MM.1S (cell line): ENCODE data around the gene TFAP2A.

Experiments used
- DNase-seq: peaks from one replicate; pipeline ENCODE4 v3.0.0-alpha.2; 2015
- H2AFZ ChIP-seq: fragments of 300-600 bp; sonication (generic); 2 replicates; pipeline ENCODE4 v1.6.0; 2016; ENCODE audit warnings: antibody characterized with exemption, low read length
- H3F3A ChIP-seq: fragments of 300-600 bp; sonication (generic); 2 replicates; pipeline ENCODE4 v1.6.1; 2016; ENCODE audit warnings: mild to moderate bottlenecking, antibody characterized with exemption, low read length, moderate library complexity, mixed read lengths; ENCODE audit not compliant: insufficient read depth
- H3K27ac ChIP-seq: fragments of 300-600 bp; sonication (generic); 2 replicates; pipeline ENCODE4 v1.5.1; 2016; ENCODE audit warnings: mild to moderate bottlenecking, low read length
- H3K27me3 ChIP-seq: fragments of 300-600 bp; sonication (generic); replicated peaks from 2 replicates; pipeline ENCODE4 v1.6.0; 2016; ENCODE audit warnings: low read length; ENCODE audit not compliant: insufficient read depth
- H3K36me3 ChIP-seq: fragments of 300-600 bp; sonication (generic); replicated peaks from 2 replicates; pipeline ENCODE4 v1.6.1; 2016; ENCODE audit warnings: mild to moderate bottlenecking, low read length, mixed read lengths; ENCODE audit not compliant: insufficient read depth
- H3K4me1 ChIP-seq: fragments of 300-600 bp; sonication (generic); 2 replicates; pipeline ENCODE4 v1.6.1; 2016; ENCODE audit warnings: low read length, mixed read lengths
- H3K4me2 ChIP-seq: fragments of 300-600 bp; sonication (generic); 2 replicates; pipeline ENCODE4 v1.6.0; 2016; ENCODE audit warnings: low read depth, low read length
- H3K4me3 ChIP-seq: fragments of 300-600 bp; sonication (generic); 2 replicates; pipeline ENCODE4 v1.5.1; 2016; ENCODE audit warnings: low read length, mixed read lengths
- H3K79me2 ChIP-seq: fragments of 300-600 bp; sonication (generic); 2 replicates; pipeline ENCODE4 v1.6.1; 2016; ENCODE audit warnings: mixed run types, low read length, mixed read lengths
- H3K9ac ChIP-seq: fragments of 300-600 bp; sonication (generic); 2 replicates; pipeline ENCODE4 v1.6.1; 2016; ENCODE audit warnings: low read length, mixed read lengths
- H3K9me2 ChIP-seq: fragments of 300-600 bp; sonication (generic); replicated peaks from 2 replicates; pipeline ENCODE4 v1.6.1; 2016; ENCODE audit warnings: mild to moderate bottlenecking, low read length, mixed read lengths; ENCODE audit not compliant: insufficient read depth
- H3K9me3 ChIP-seq: fragments of 300-600 bp; sonication (generic); replicated peaks from 2 replicates; pipeline ENCODE4 v1.6.1; 2016; ENCODE audit warnings: mild to moderate bottlenecking, low read length, mixed read lengths; ENCODE audit not compliant: insufficient read depth
- H4K20me1 ChIP-seq: fragments of 300-600 bp; sonication (generic); 2 replicates; pipeline ENCODE4 v1.6.1; 2016; ENCODE audit warnings: mild to moderate bottlenecking, low read length, moderate library complexity, mixed read lengths; ENCODE audit not compliant: insufficient read depth
- CTCF ChIP-seq: fragments of 300-600 bp; sonication (generic); IDR thresholded peaks from 2 replicates; pipeline ENCODE4 v1.5.1; 2016; ENCODE audit warnings: antibody characterized with exemption, low read length, mixed read lengths
- EZH2 ChIP-seq: fragments of 300-600 bp; sonication (generic); optimal IDR thresholded peaks from 2 replicates; pipeline ENCODE3; 2017; ENCODE audit warnings: low read depth, mild to moderate bottlenecking, antibody characterized with exemption, low read length, mixed read lengths
- EZH2phosphoT487 ChIP-seq: fragments of 300-600 bp; sonication (generic); IDR thresholded peaks from 2 replicates; pipeline ENCODE4 v1.6.1; 2018; ENCODE audit warnings: antibody characterized with exemption, low read length

Gene TFAP2A

DNA sequence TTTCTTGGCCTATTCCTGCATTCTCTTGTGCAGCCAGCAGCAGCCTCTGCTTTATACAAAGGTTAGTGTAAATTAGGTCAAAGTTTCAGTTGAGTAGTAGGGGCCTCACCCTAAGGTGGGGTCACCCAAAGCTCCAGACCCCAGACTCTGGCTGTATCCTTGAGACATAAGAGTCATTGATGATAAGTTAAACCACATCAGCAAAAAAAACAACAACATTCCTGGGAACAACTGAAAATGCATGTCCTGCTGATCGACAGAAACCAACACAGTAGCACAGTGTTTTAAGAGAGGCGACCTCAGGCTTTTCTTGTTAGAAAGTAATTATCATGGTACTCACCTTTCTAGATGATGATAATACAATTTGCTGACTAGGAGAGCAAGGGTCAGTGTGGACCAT is 52.6 kb downstream of the TFAP2A start:
- no peak overlapping the region for H3K27ac ChIP-seq
- no peaks in the 10 kb centered on the region for H3K36me3 ChIP-seq
- H2AFZ ChIP-seq = no peak overlapping the region
- no peaks in the 10 kb centered on the region for H3K27me3 ChIP-seq
- DNase-seq = no peak
- H4K20me1 ChIP-seq = no peaks in the 10 kb centered on the region
- no peaks in the 10 kb centered on the region for H3F3A ChIP-seq
- no peaks in the 10 kb centered on the region for H3K79me2 ChIP-seq
- H3K4me3 ChIP-seq = no peak overlapping the region
- H3K9me2 ChIP-seq = no peaks in the 10 kb centered on the region
- no peaks in the 10 kb centered on the region for H3K9me3 ChIP-seq
- no peak for TF ChIP-seq EZH2
- H3K9ac ChIP-seq = no peak overlapping the region
- H3K4me2 ChIP-seq = no peak overlapping the region
- no peaks in the 10 kb centered on the region for H3K4me1 ChIP-seq

DNA sequence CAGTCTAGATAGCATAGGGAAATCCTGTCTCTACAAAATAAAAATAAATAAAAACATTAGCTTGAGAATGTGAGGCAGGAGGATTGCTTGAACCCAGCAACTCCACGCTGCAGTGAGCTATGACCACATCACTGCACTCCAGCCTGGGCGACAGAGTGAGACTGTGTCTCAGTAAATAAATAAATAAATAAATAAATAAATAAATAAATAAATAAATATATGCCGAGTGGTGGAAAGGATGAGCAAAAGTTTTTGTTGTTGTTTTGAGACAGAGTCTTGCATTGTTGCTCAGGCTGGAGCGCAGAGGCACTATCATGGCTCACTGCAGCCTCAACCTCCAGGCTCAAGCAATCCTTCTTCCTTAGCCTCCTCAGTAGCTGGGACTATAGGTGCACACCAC is 53.4 kb downstream of the TFAP2A start:
- Histone ChIP-seq H3K27me3 (no peaks in the 10 kb centered on the region), H3K9me2 (no peaks in the 10 kb centered on the region), H3K4me1 (no peaks in the 10 kb centered on the region), H3K79me2 (no peaks in the 10 kb centered on the region), H3K9ac (no peak overlapping the region), H3K9me3 (no peaks in the 10 kb centered on the region), H3K36me3 (no peaks in the 10 kb centered on the region), H2AFZ (no peak overlapping the region), H3K4me3 (no peak overlapping the region), H3F3A (no peaks in the 10 kb centered on the region), H4K20me1 (no peaks in the 10 kb centered on the region), H3K4me2 (no peak overlapping the region), H3K27ac (no peak overlapping the region)
- TF ChIP-seq CTCF (no peak), EZH2phosphoT487 (no peak), EZH2 (no peak)
- no peak for DNase-seq

GRCh38 chr6:10359581-10359980 is 55.3 kb downstream of the TFAP2A start:
- no peak overlapping the region for H3K4me3 ChIP-seq
- no peaks in the 10 kb centered on the region for H3K36me3 ChIP-seq
- no peak for TF ChIP-seq EZH2
- TF ChIP-seq EZH2phosphoT487 = no peak
- TF ChIP-seq CTCF = no peak
- no peak overlapping the region for H3K27ac ChIP-seq
- DNase-seq = no peak
- H3K79me2 ChIP-seq = no peaks in the 10 kb centered on the region
- no peaks in the 10 kb centered on the region for H3K9me2 ChIP-seq
- H4K20me1 ChIP-seq = no peaks in the 10 kb centered on the region
- H3K27me3 ChIP-seq = no peaks in the 10 kb centered on the region
- no peak overlapping the region for H2AFZ ChIP-seq
- H3K4me1 ChIP-seq = no peaks in the 10 kb centered on the region
- H3K4me2 ChIP-seq = no peak overlapping the region
- H3F3A ChIP-seq = no peaks in the 10 kb centered on the region
- H3K9ac ChIP-seq = no peak overlapping the region
- H3K9me3 ChIP-seq = no peaks in the 10 kb centered on the region

- Histone ChIP-seq H3K27me3 (no peaks in the 10 kb centered on the region), H3K4me2 (no peak overlapping the region), H3F3A (no peaks in the 10 kb centered on the region), H2AFZ (no peak overlapping the region), H3K79me2 (no peaks in the 10 kb centered on the region), H3K27ac (no peak overlapping the region), H3K4me3 (no peak overlapping the region), H3K9ac (no peak overlapping the region), H3K9me2 (no peaks in the 10 kb centered on the region), H3K36me3 (no peaks in the 10 kb centered on the region), H3K4me1 (no peaks in the 10 kb centered on the region), H3K9me3 (no peaks in the 10 kb centered on the region), H4K20me1 (no peaks in the 10 kb centered on the region)
- no peak for TF ChIP-seq EZH2phosphoT487
- DNase-seq = no peak
These were observed 59.7 kb downstream of the TFAP2A start for GRCh38 chr6:10355115-10355702.
